ENCODE measurements around the gene GPR63. TPM values are rescaled to one million over a fixed set of nuclear protein-coding genes. Genes with fewer than 3 reads are reported as not detected.

The GPR63 gene
- total and polyA plus RNA-seq, 2 donors (not counting 1 experiment from before 2014, with no cell fraction given): 1.2 to 3.0 TPM

DNA sequence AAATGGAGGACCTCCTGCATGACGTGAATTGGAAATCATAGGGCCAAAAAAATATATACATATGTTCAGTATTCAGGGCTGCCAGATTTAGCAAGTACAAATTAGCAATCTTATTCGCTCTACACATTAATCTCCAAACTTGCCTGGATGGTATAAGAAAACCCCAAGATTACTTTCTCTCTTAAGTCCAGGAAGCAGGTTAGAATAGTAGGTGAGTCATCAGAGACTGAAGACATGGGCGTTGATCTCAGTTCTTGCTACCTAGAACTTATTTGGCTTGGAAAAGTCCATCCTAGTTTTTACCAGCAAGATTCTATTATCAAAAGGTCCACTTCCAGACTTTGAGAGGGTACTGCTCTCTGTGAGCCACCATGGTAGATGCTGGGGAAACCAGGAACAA lies 47.4 kb downstream of the GPR63 start:
- H3K79me2 ChIP-seq (ENCODE audit: control insufficient read depth, insufficient read depth, low read length): no peaks in the 10 kb centered on the region
- no peak overlapping the region for H3K4me2 ChIP-seq (ENCODE audit: extremely low read depth, insufficient read depth, low read length)
- no peak for TF ChIP-seq EZH2 (IDR thresholded peaks at IDR 0.05; ENCODE audit: low read length, missing control alignments)
- TF ChIP-seq, protein P1, sequence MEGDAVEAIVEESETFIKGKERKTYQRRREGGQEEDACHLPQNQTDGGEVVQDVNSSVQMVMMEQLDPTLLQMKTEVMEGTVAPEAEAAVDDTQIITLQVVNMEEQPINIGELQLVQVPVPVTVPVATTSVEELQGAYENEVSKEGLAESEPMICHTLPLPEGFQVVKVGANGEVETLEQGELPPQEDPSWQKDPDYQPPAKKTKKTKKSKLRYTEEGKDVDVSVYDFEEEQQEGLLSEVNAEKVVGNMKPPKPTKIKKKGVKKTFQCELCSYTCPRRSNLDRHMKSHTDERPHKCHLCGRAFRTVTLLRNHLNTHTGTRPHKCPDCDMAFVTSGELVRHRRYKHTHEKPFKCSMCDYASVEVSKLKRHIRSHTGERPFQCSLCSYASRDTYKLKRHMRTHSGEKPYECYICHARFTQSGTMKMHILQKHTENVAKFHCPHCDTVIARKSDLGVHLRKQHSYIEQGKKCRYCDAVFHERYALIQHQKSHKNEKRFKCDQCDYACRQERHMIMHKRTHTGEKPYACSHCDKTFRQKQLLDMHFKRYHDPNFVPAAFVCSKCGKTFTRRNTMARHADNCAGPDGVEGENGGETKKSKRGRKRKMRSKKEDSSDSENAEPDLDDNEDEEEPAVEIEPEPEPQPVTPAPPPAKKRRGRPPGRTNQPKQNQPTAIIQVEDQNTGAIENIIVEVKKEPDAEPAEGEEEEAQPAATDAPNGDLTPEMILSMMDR (conservative IDR thresholded peaks at IDR 0.05 in 1 of 2, IDR thresholded peaks at IDR 0.05 in 1 of 2; ENCODE audit: low read depth in 1 of 2, low read length in 2 of 2): no peak
- no peaks in the 10 kb centered on the region for H3K4me1 ChIP-seq (ENCODE audit: control insufficient read depth, extremely low read depth, insufficient read depth, low read length)
- no peak overlapping the region for H3K27ac ChIP-seq (ENCODE audit: insufficient read depth, low read length)
- no peaks in the 10 kb centered on the region for H3K36me3 ChIP-seq (ENCODE audit: control insufficient read depth, insufficient read depth, low read length)
- no peak overlapping the region for H3K4me3 ChIP-seq (replicated peaks in 1 of 4; ENCODE audit: control extremely low read depth in 1 of 4, insufficient read depth in 1 of 4, low read depth in 3 of 4, low read length in 4 of 4)
- H2AFZ ChIP-seq (ENCODE audit: low read length): no peak overlapping the region
- H3K9me3 ChIP-seq (ENCODE audit: control insufficient read depth, insufficient read depth, low read depth, low read length): no peaks in the 10 kb centered on the region
- no peak for DNase-seq (ENCODE audit: low read depth in 2 of 2)
- H3K9ac ChIP-seq (ENCODE audit: insufficient read depth, low read length): no peak overlapping the region
- H4K20me1 ChIP-seq (ENCODE audit: control insufficient read depth, extremely low read depth, insufficient read depth, low read length): no peaks in the 10 kb centered on the region
- H3K27me3 ChIP-seq (ENCODE audit: control insufficient read depth, insufficient read depth, low read length): no peaks in the 10 kb centered on the region

DNA sequence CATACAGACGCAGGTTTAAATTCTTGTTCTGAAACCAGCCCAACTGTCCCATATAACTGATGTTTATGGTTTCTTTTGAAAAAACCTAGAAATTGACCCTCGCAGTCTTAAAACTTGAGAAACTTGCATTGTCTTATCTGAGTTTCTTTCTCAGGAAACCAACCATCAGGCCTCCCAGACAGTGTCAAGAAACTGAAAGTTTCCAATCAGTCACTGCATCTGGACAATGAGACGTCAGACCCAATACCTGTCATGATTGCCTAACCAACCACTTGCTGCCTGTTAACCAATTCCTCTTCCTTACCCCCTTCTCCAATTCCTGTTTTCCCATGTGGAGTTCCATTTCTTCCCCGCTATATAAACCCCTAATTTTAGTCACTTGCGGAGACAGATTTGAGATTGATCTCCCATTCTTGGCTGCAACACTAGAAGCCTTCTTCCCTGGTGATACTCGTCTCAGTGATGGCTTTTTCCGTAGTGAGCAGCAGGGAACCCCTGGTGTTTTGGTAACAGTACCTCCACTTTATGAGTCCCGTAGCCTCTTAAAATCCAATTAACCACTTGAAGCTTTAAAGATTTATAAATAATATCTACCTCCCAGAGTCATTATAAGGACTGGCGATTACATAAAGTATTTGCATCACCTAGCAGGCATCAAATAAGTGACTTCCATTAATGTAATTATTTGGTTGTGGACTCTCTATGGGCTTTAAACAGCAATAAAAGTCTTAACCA lies 49.3 kb downstream of the GPR63 start:
- Histone ChIP-seq H3K79me2 (ENCODE audit: control insufficient read depth, insufficient read depth, low read length) (no peaks in the 10 kb centered on the region), H3K4me3 (replicated peaks in 1 of 4; ENCODE audit: control extremely low read depth in 1 of 4, insufficient read depth in 1 of 4, low read depth in 3 of 4, low read length in 4 of 4) (no peak overlapping the region), H3K4me1 (ENCODE audit: control insufficient read depth, extremely low read depth, insufficient read depth, low read length) (no peaks in the 10 kb centered on the region), H3K9me3 (ENCODE audit: control insufficient read depth, insufficient read depth, low read depth, low read length) (no peaks in the 10 kb centered on the region), H3K27me3 (ENCODE audit: control insufficient read depth, insufficient read depth, low read length) (no peaks in the 10 kb centered on the region), H2AFZ (ENCODE audit: low read length) (no peak overlapping the region), H4K20me1 (ENCODE audit: control insufficient read depth, extremely low read depth, insufficient read depth, low read length) (no peaks in the 10 kb centered on the region), H3K4me2 (ENCODE audit: extremely low read depth, insufficient read depth, low read length) (no peak overlapping the region), H3K27ac (ENCODE audit: insufficient read depth, low read length) (no peak overlapping the region), H3K36me3 (ENCODE audit: control insufficient read depth, insufficient read depth, low read length) (no peaks in the 10 kb centered on the region), H3K9ac (ENCODE audit: insufficient read depth, low read length) (no peak overlapping the region)
- DNase-seq (ENCODE audit: low read depth in 2 of 2): no peak
- TF ChIP-seq, protein P1 (conservative IDR thresholded peaks at IDR 0.05 in 1 of 2, IDR thresholded peaks at IDR 0.05 in 1 of 2; ENCODE audit: low read depth in 1 of 2, low read length in 2 of 2): no peak
- TF ChIP-seq EZH2 (IDR thresholded peaks at IDR 0.05; ENCODE audit: low read length, missing control alignments): no peak

DNA sequence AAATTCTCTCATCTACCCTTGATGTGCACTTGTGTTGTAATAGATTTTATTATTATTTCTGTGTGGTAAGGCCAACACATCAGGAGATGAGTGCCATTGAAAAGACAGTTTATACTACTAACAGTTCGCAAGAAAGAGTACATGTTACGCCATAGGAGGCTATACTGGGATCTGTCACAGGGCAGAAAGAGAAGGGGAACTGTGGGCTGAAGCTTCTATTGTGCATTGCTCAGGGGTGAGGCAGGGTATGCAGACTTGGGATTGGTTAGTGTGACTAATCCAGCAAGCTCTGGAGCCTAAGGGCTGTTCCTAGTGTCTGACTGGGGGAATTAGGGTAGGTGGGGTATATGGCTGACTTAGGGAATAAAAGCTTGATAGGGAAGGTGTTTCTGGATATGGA lies 50.9 kb downstream of the GPR63 start:
- no peak for DNase-seq (ENCODE audit: low read depth in 2 of 2)
- no peaks in the 10 kb centered on the region for H3K36me3 ChIP-seq (ENCODE audit: control insufficient read depth, insufficient read depth, low read length)
- H3K4me1 ChIP-seq (ENCODE audit: control insufficient read depth, extremely low read depth, insufficient read depth, low read length): no peaks in the 10 kb centered on the region
- no peaks in the 10 kb centered on the region for H3K27me3 ChIP-seq (ENCODE audit: control insufficient read depth, insufficient read depth, low read length)
- H2AFZ ChIP-seq (ENCODE audit: low read length): no peak overlapping the region
- H3K27ac ChIP-seq (ENCODE audit: insufficient read depth, low read length): no peak overlapping the region
- H3K9me3 ChIP-seq (ENCODE audit: control insufficient read depth, insufficient read depth, low read depth, low read length): no peaks in the 10 kb centered on the region
- H4K20me1 ChIP-seq (ENCODE audit: control insufficient read depth, extremely low read depth, insufficient read depth, low read length): no peaks in the 10 kb centered on the region
- no peak overlapping the region for H3K9ac ChIP-seq (ENCODE audit: insufficient read depth, low read length)
- H3K79me2 ChIP-seq (ENCODE audit: control insufficient read depth, insufficient read depth, low read length): no peaks in the 10 kb centered on the region
- H3K4me3 ChIP-seq (replicated peaks in 1 of 4; ENCODE audit: control extremely low read depth in 1 of 4, insufficient read depth in 1 of 4, low read depth in 3 of 4, low read length in 4 of 4): no peak overlapping the region
- H3K4me2 ChIP-seq (ENCODE audit: extremely low read depth, insufficient read depth, low read length): no peak overlapping the region
- TF ChIP-seq, protein P1 (conservative IDR thresholded peaks at IDR 0.05 in 1 of 2, IDR thresholded peaks at IDR 0.05 in 1 of 2; ENCODE audit: low read depth in 1 of 2, low read length in 2 of 2): no peak
- TF ChIP-seq EZH2 (IDR thresholded peaks at IDR 0.05; ENCODE audit: low read length, missing control alignments): no peak

Measured in fibroblast of lung (primary cell).